HuH-7.5 (cell line): Measurements from ENCODE around the gene MRPL51.
"Not testable (repeated sequence)": the region's sequence is repeated elsewhere in the genome, so short reads cannot be mapped to it uniquely, and the experiment has no call there.

Experiments used
- DNase-seq: peaks from one replicate; pipeline ENCODE4 v3.0.0; 2011; ENCODE audit warnings: low spot score

MRPL51 gene

GRCh38 chr12:6492838-6493496 is at the start of gene MRPL51:
Gene MRPL51, minus strand, starts transcription at chr12:6493262. Its CDS starts 126 bp downstream, at chr12:6493136.
- DNase-seq, result peak; percentile 88

- DNase-seq, result peak; percentile 74
These were observed 49.3 kb upstream of the MRPL51 start for GRCh38 chr12:6542209-6543009.

- DNase-seq, result no peak
These were observed 48.5 kb upstream of the MRPL51 start for GRCh38 chr12:6541371-6542165.

GRCh38 chr12:6540181-6540877 is 47.3 kb upstream of the MRPL51 start:
- no peak for DNase-seq

GRCh38 chr12:6539707-6540134 is 46.7 kb upstream of the MRPL51 start:
- no peak for DNase-seq

GRCh38 chr12:6539314-6539682 is 46.2 kb upstream of the MRPL51 start:
- no peak for DNase-seq

- no peak for DNase-seq
These were observed 45.6 kb upstream of the MRPL51 start for GRCh38 chr12:6538420-6539313.

- DNase-seq, result not testable (repeated sequence)
These were observed 44.7 kb upstream of the MRPL51 start for GRCh38 chr12:6537580-6538419.

- no peak for DNase-seq
These were observed 44.0 kb upstream of the MRPL51 start for GRCh38 chr12:6536894-6537579.

GRCh38 chr12:6535960-6536847 is 43.1 kb upstream of the MRPL51 start:
- DNase-seq, result no peak

GRCh38 chr12:6535697-6535946 is 42.6 kb upstream of the MRPL51 start:
- DNase-seq, result no peak

GRCh38 chr12:6534945-6535696 is 42.1 kb upstream of the MRPL51 start:
- DNase-seq, result no peak

GRCh38 chr12:6534695-6534944 is 41.6 kb upstream of the MRPL51 start:
- no peak for DNase-seq

- DNase-seq, result peak; percentile 92
These were observed 41.0 kb upstream of the MRPL51 start, which contains the start of gene GAPDH for GRCh38 chr12:6533923-6534694. Gene GAPDH, plus strand, starts transcription at chr12:6534517. Its CDS starts 316 bp downstream, at chr12:6534833.

GRCh38 chr12:6533653-6533922 is 40.5 kb upstream of the MRPL51 start:
- no peak for DNase-seq

- DNase-seq, result no peak
These were observed 40.0 kb upstream of the MRPL51 start for GRCh38 chr12:6532927-6533652.
